ENCODE results near the gene KIF1B. TPM values are rescaled to one million over a fixed set of nuclear protein-coding genes. Genes with fewer than 3 reads are reported as not detected.

Gene KIF1B
- total RNA-seq, 1 experiment from 2014 or later = 69.5 TPM

DNA sequence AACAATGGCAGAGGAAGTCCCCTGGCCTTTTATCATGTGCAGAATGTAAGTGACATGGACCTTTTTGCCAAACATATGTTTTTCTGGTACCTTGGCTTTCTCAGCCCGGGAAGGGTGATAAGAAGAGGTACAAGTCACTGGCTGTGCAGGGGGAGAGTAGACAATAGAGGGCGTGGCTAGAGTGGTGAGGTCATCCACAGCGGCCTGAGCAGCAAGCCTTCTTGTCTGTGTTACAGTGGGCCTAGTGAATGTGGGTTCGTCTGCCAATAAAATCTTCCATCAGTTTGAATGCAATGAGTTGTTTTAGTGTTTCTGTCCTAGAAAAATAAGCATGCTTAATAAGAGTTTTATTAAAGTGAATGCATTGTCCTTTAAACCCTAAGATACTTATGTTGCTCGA is 129.4 kb downstream of the KIF1B start:
- ChIA-PET POLR2A (ENCODE audit: low non-redundant PET) (no interaction called here), CTCF (no interaction called here)
- DNase-seq (ENCODE audit: low spot score) = peak; percentile 35
- Histone ChIP-seq H3K27me3 (replicated peaks; ENCODE audit: insufficient read depth, low read depth, low read length, poor library complexity) (no peaks in the 10 kb centered on the region), H3K4me1 (ENCODE audit: insufficient read depth, low read length, poor library complexity, severe bottlenecking) (no peaks in the 10 kb centered on the region), H3K4me3 (ENCODE audit: low read depth, low read length, poor library complexity, severe bottlenecking) (no peak overlapping the region), H3K36me3 (ENCODE audit: insufficient read depth, low read length, poor library complexity, severe bottlenecking) (peaks cover 67% of the 10 kb centered on the region), H3K9me3 (ENCODE audit: low read depth, low read length, poor library complexity, severe bottlenecking) (no peaks in the 10 kb centered on the region), H3K27ac (ENCODE audit: low read depth, low read length, poor library complexity, severe bottlenecking) (no peak overlapping the region)
- intact Hi-C loops (cut with micrococcal nuclease; ENCODE audit: unreplicated experiment) = loop anchor here (10.0 kb wide), 1 partner anchor 125 kb away; the partner anchor contains the start of gene KIF1B
- no TSS peak for BruUV-seq (replicated peaks)
- TF ChIP-seq EZH2 (IDR thresholded peaks at IDR 0.05; ENCODE audit: borderline replicate concordance, low read depth, low read length, poor library complexity, severe bottlenecking) = no peak
- TF ChIP-seq, protein P1, sequence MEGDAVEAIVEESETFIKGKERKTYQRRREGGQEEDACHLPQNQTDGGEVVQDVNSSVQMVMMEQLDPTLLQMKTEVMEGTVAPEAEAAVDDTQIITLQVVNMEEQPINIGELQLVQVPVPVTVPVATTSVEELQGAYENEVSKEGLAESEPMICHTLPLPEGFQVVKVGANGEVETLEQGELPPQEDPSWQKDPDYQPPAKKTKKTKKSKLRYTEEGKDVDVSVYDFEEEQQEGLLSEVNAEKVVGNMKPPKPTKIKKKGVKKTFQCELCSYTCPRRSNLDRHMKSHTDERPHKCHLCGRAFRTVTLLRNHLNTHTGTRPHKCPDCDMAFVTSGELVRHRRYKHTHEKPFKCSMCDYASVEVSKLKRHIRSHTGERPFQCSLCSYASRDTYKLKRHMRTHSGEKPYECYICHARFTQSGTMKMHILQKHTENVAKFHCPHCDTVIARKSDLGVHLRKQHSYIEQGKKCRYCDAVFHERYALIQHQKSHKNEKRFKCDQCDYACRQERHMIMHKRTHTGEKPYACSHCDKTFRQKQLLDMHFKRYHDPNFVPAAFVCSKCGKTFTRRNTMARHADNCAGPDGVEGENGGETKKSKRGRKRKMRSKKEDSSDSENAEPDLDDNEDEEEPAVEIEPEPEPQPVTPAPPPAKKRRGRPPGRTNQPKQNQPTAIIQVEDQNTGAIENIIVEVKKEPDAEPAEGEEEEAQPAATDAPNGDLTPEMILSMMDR (conservative IDR thresholded peaks at IDR 0.05; ENCODE audit: low read depth, low read length) = no peak

GRCh38 chr1:10340930-10341590 is 130.7 kb downstream of the KIF1B start:
- Histone ChIP-seq H3K27me3 (replicated peaks; ENCODE audit: insufficient read depth, low read depth, low read length, poor library complexity) (no peaks in the 10 kb centered on the region), H3K9me3 (ENCODE audit: low read depth, low read length, poor library complexity, severe bottlenecking) (no peaks in the 10 kb centered on the region), H3K4me3 (ENCODE audit: low read depth, low read length, poor library complexity, severe bottlenecking) (no peak overlapping the region), H3K27ac (ENCODE audit: low read depth, low read length, poor library complexity, severe bottlenecking) (no peak overlapping the region), H3K36me3 (ENCODE audit: insufficient read depth, low read length, poor library complexity, severe bottlenecking) (peaks cover 57% of the 10 kb centered on the region), H3K4me1 (ENCODE audit: insufficient read depth, low read length, poor library complexity, severe bottlenecking) (no peaks in the 10 kb centered on the region)
- CTCF ChIA-PET = no interaction called here
- intact Hi-C loops (cut with micrococcal nuclease; ENCODE audit: unreplicated experiment) = loop anchor here (10.0 kb wide), 1 partner anchor 126 kb away; the partner anchor contains the start of gene KIF1B
- DNase-seq (ENCODE audit: low spot score) = no peak
- TF ChIP-seq, protein P1 (conservative IDR thresholded peaks at IDR 0.05; ENCODE audit: low read depth, low read length) = no peak
- no peak for TF ChIP-seq EZH2 (IDR thresholded peaks at IDR 0.05; ENCODE audit: borderline replicate concordance, low read depth, low read length, poor library complexity, severe bottlenecking)
- BruUV-seq (replicated peaks) = no TSS peak
- POLR2A ChIA-PET (ENCODE audit: low non-redundant PET) = no interaction called here

GRCh38 chr1:10347109-10347508 is 136.7 kb downstream of the KIF1B start:
- no peaks in the 10 kb centered on the region for H3K9me3 ChIP-seq (ENCODE audit: low read depth, low read length, poor library complexity, severe bottlenecking)
- peaks cover 36% of the 10 kb centered on the region for H3K36me3 ChIP-seq (ENCODE audit: insufficient read depth, low read length, poor library complexity, severe bottlenecking)
- POLR2A ChIA-PET (ENCODE audit: low non-redundant PET) = no interaction called here
- intact Hi-C loops (cut with micrococcal nuclease; ENCODE audit: unreplicated experiment) = loop anchor here (10.0 kb wide), 1 partner anchor 132 kb away; the partner anchor contains the start of gene KIF1B
- no TSS peak for BruUV-seq (replicated peaks)
- H3K27me3 ChIP-seq (replicated peaks; ENCODE audit: insufficient read depth, low read depth, low read length, poor library complexity) = no peaks in the 10 kb centered on the region
- H3K4me1 ChIP-seq (ENCODE audit: insufficient read depth, low read length, poor library complexity, severe bottlenecking) = no peaks in the 10 kb centered on the region
- DNase-seq (ENCODE audit: low spot score) = no peak
- H3K4me3 ChIP-seq (ENCODE audit: low read depth, low read length, poor library complexity, severe bottlenecking) = no peak overlapping the region
- CTCF ChIA-PET = no interaction called here
- no peak for TF ChIP-seq EZH2 (IDR thresholded peaks at IDR 0.05; ENCODE audit: borderline replicate concordance, low read depth, low read length, poor library complexity, severe bottlenecking)
- TF ChIP-seq, protein P1 (conservative IDR thresholded peaks at IDR 0.05; ENCODE audit: low read depth, low read length) = no peak
- H3K27ac ChIP-seq (ENCODE audit: low read depth, low read length, poor library complexity, severe bottlenecking) = no peak overlapping the region
